Right lobe of liver (tissue), 6 donors: Measurements from ENCODE around the gene TIGD1. TPM values are rescaled to one million over a fixed set of nuclear protein-coding genes. Genes with fewer than 3 reads are reported as not detected.

Experiments
- ATAC-seq, 4 donors: fragments of 200-7000 bp; cut with Tn5 transposase; one replicate each; pipeline ENCODE4 v1.9.1; 2020; ENCODE audit warnings: mild to moderate bottlenecking in 4 of 4, moderate library complexity in 4 of 4
- DNase-seq, 3 donors: peaks; one replicate each; pipeline ENCODE4 v3.0.0-alpha.2; 2020
- H3K27ac ChIP-seq, 3 donors: fragments of 200-600 bp; one replicate each; pipeline ENCODE4 v1.8.0; 2022
- H3K27me3 ChIP-seq, 2 donors: fragments of 200-600 bp; one replicate each; pipeline ENCODE4 v1.8.0; 2022
- H3K36me3 ChIP-seq, 4 donors: fragments of 200-600 bp; sonication (generic) in 1 of 4; one replicate each; pipeline versions ENCODE4 v1.5.1 to v1.8.0; 2017 to 2022; ENCODE audit warnings: control low read depth in 1 of 4
- H3K4me1 ChIP-seq, 4 donors: fragments of 200-600 bp; sonication (generic) in 1 of 4; one replicate each; pipeline versions ENCODE4 v1.5.1 to v1.8.0; 2017 to 2022; ENCODE audit warnings: control low read depth in 1 of 4
- H3K4me3 ChIP-seq, 3 donors: fragments of 200-600 bp; one replicate each; pipeline ENCODE4 v1.8.0; 2022
- H3K9me3 ChIP-seq, 4 donors: fragments of 200-600 bp; sonication (generic) in 1 of 4; one replicate each; pipeline versions ENCODE4 v1.5.1 to v1.8.0; 2017 to 2022; ENCODE audit warnings: control low read depth in 1 of 4
- CTCF ChIP-seq, 4 donors: fragments of 200-600 bp in 3 of 4; fragments of 450-650 bp in 1 of 4; IDR thresholded peaks; one replicate each; pipeline versions ENCODE4 v1.5.1 to v1.8.0; 2016 to 2022; ENCODE audit warnings: antibody characterized with exemption in 4 of 4, mild to moderate bottlenecking in 2 of 4
- POLR2A ChIP-seq: fragments of 450-650 bp; IDR thresholded peaks from one replicate; pipeline ENCODE4 v1.6.1; 2017; ENCODE audit warnings: antibody characterized with exemption, mild to moderate bottlenecking
- WGBS: methylation state at CpG from one replicate; pipeline ENCODE4 v1.1.6; 2018; ENCODE audit warnings: low coverage, low lambda C conversion rate; ENCODE audit not compliant: insufficient coverage; ENCODE audit errors: missing lambda C conversion rate; 5-methylcytosine and 5-hydroxymethylcytosine counted together
- intact Hi-C, 2 donors: fragments of 100-400 bp; cut with DNase I; formaldehyde crosslinking; loops; one replicate each; pipeline versions ENCODE4 v1.11.2 to v1.14.1; 2022
- long read RNA-seq: library from polyadenylated mRNA; unstranded; transcript quantifications from one replicate; pipeline ENCODE4 v2.0.0, GENCODE V29; 2019
- total RNA-seq, 6 experiments: library from RNA; depleted of rRNA in 2 of 6; stranded (reverse); fragments of >200 nt in 2 of 6; fragmentation: NEBNext Ultra II Directional in 3 of 6; extraction: Animal tissue kit (Norgen Biotek cat#: 25700) in 3 of 6; gene quantifications; one replicate each; pipeline versions ENCODE4 v1.1.0 to v1.2.4, GENCODE V29; 2016 to 2023
- donor health status: DM: no; HTN: yes; CAD: no.
- donor health status: DM: no; HTN: no; CAD: no.
- donor health status: DM: no; HTN: no; CAD: no.
- donor health status: DM: no; HTN: yes; CAD: no.
- donor health status: DM: no; HTN: yes; CAD: no.

The TIGD1 gene
- 1 to 10 TPM in 3 of 6 experiments, under 1 TPM in 3; 0.68 to 1.5 (median 1.0) TPM for total RNA-seq
- long read RNA-seq: 0 reads

GRCh38 chr2:232550354-232551249 is at the start of gene TIGD1, which contains the start of gene EIF4E2:
TSS of gene TIGD1 (minus strand) at chr2:232550557. CDS start at chr2:232549882, 675 bp downstream.
TSS of gene EIF4E2 (plus strand) at chr2:232550689. CDS start at chr2:232550725, 36 bp downstream.
- TF ChIP-seq POLR2A: peak; percentile 88
- peak in 3 of 4 donors; percentile 15 to 37 (median 23) for TF ChIP-seq CTCF (IDR thresholded peaks at IDR 0.05)
- 2% methylated on average over 17 of the region's 81 CpGs for WGBS
- ATAC-seq (peak; percentile 94 to 96 (median 95)), DNase-seq (peak; percentile 94 to 97 (median 97))
- Histone ChIP-seq H3K9me3 (no peaks in the 10 kb centered on the region), H3K36me3 (no peaks in the 10 kb centered on the region), H3K4me3 (peak within 1 kb of the TSS; percentile 94 to 95 (median 95)), H3K4me1 (peaks cover 0 to 22% (median 3%) of the 10 kb centered on the region in 4 donors), H3K27me3 (no peaks in the 10 kb centered on the region), H3K27ac (peak within 1 kb of the TSS; percentile 95 to 99 (median 95))
- intact Hi-C loops: no loop called here

GRCh38 chr2:232598293-232598692 is 47.9 kb upstream of the TIGD1 start:
- Histone ChIP-seq H3K4me1 (no peaks in the 10 kb centered on the region), H3K36me3 (no peaks in the 10 kb centered on the region), H3K27ac (no peak overlapping the region), H3K4me3 (no peak overlapping the region), H3K27me3 (no peaks in the 10 kb centered on the region), H3K9me3 (no peaks in the 10 kb centered on the region)
- TF ChIP-seq POLR2A (no peak), CTCF (IDR thresholded peaks at IDR 0.05) (no peak)
- no CpG with 5 or more reads among the region's 4 CpGs for WGBS
- no peak for ATAC-seq
- no peak for DNase-seq
- intact Hi-C loops: no loop called here

GRCh38 chr2:232597362-232598079 is 47.2 kb upstream of the TIGD1 start:
- TF ChIP-seq POLR2A (no peak), CTCF (IDR thresholded peaks at IDR 0.05) (no peak)
- no peaks in the 10 kb centered on the region for H3K4me1 ChIP-seq
- intact Hi-C loops: no loop called here
- ATAC-seq (no peak), DNase-seq (no peak)
- no peaks in the 10 kb centered on the region for H3K27me3 ChIP-seq
- no peak overlapping the region for H3K4me3 ChIP-seq
- no peaks in the 10 kb centered on the region for H3K9me3 ChIP-seq
- H3K36me3 ChIP-seq: no peaks in the 10 kb centered on the region
- H3K27ac ChIP-seq: no peak overlapping the region
- WGBS: 97% methylated on average over 6 of the region's 7 CpGs

- Histone ChIP-seq H3K4me3 (no peak overlapping the region), H3K27me3 (no peaks in the 10 kb centered on the region), H3K36me3 (no peaks in the 10 kb centered on the region), H3K9me3 (no peaks in the 10 kb centered on the region), H3K27ac (no peak overlapping the region), H3K4me1 (peaks cover 0 to 6% (median 2%) of the 10 kb centered on the region in 4 donors)
- WGBS: 90% methylated on average over 2 of the region's 7 CpGs
- no peak for TF ChIP-seq CTCF (IDR thresholded peaks at IDR 0.05)
- no peak for TF ChIP-seq POLR2A
- no peak for DNase-seq
- no peak for ATAC-seq
- intact Hi-C loops: no loop called here
These were observed 43.6 kb upstream of the TIGD1 start for GRCh38 chr2:232593982-232594381.
